ENCODE measurements around the gene LSAMP. TPM values are rescaled to one million over a fixed set of nuclear protein-coding genes. Genes with fewer than 3 reads are reported as not detected.
"Not testable (repeated sequence)": the region's sequence is repeated elsewhere in the genome, so short reads cannot be mapped to it uniquely, and the experiment has no call there.

Gene LSAMP
- total RNA-seq, 1 donor from 2014 or later: 0.48 TPM

- no peak for DNase-seq (ENCODE audit: low spot score)
- intact Hi-C loops (cut with DNase I): no loop called here
Measured at GRCh38 chr3:116260491-116260890, 184.8 kb downstream of the LSAMP start.

GRCh38 chr3:116259984-116260383 lies 185.3 kb downstream of the LSAMP start:
- no peak for DNase-seq (ENCODE audit: low spot score)
- intact Hi-C loops (cut with DNase I): no loop called here

DNA sequence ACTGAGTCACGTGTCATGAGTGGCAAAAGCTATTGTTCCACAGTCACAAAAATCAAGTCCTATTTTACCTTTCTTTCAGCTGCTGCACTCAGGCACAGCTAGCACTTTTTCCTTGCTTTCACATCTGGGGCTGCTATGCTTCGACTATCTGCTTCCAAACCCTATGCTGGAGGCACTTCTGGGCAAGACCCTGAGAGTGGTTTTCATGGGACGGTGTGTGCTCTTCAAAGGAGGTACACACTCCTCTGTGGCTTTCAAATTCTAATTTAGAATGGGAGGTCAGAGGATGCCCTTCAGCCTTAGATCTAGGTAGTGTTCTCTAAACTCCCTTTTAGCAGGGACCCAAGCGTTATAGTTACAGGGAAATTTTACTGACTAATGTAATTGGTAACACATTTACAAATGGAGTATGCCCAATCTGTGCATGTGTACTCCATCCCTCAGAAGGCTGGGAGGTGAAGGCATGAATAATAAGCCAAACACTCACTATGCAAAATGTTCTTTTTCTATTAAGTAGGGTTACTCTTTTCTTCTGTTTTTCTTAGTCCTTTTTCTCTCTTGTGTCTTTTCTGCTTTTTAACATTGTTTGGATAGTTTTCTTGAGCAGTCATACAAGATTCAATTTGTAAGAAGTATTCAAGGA lies 188.3 kb downstream of the LSAMP start:
- no peak for DNase-seq (ENCODE audit: low spot score)
- intact Hi-C loops (cut with DNase I): no loop called here

- intact Hi-C loops (cut with DNase I): no loop called here
- no peak for DNase-seq (ENCODE audit: low spot score)
Measured at GRCh38 chr3:116254541-116254940, 190.7 kb downstream of the LSAMP start.

DNA sequence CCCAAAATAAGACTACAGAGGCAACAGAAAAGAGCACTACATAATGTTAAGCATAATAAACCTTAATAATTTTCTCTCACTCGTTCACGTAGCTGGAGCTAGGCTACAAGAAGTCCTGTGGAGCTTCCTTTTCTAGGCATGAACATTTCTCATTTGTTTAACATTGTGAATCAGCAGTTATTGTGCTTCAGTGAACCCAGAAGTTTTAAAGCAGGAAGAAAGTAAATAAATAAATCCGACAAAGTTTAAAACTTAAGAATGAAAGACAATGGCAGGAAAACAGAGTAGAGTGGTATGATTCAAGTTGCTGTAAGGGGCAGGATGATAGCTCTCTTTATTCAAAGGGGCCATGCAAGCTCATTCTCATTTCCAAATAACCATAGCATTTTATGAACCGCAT lies 191.8 kb downstream of the LSAMP start:
- intact Hi-C loops (cut with DNase I): no loop called here
- DNase-seq (ENCODE audit: low spot score): no peak

- intact Hi-C loops (cut with DNase I): no loop called here
- no peak for DNase-seq (ENCODE audit: low spot score)
Measured at GRCh38 chr3:116247605-116248004, 197.7 kb downstream of the LSAMP start.

DNA sequence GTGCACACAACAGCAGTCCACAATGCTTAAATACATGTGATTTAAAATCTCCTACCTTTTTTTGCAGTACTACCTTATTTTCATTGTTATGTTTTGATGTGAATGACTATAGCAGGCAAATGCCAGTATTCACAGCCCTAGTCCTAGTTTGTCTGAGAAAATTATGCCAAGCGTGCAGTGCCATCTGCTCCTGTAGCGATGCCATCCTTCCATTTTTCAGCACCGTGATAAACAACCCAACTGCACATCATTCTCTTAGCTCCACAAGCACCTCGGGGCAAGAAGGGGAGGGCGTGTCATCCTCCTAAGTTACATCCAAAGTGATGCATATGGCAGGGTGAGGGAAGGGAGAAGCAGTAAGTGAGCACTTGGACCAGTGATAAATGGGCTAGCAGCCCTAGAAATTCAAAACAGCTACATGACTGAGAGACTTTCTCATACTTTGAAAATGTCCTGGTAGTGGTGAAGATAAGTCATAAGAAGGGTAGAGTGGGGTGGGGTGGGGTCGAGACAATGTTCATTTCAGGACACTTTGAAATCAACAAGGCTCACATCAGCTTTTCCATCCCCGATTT lies 198.8 kb downstream of the LSAMP start:
- no peak for DNase-seq (ENCODE audit: low spot score)
- intact Hi-C loops (cut with DNase I): no loop called here

DNA sequence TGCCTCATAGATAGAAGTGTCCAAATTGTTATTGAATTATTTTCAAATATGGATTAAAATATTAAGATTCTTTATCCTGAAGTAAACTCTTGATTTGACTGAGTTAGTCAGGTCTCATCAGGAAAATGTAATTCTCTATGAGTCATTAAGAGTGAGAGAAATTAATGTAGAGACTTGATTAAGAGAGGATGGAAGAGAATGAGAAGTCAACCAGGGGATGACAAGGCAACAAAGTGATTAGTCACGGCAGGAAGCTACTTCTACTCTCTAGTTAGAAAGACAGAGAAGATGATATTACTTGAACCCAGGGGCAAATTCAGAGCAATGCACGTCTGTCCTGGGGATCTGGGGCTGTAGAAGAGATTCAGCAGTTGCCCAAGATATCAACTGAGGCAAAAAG lies 202.5 kb downstream of the LSAMP start:
- intact Hi-C loops (cut with DNase I): no loop called here
- no peak for DNase-seq (ENCODE audit: low spot score)

- intact Hi-C loops (cut with DNase I): no loop called here
Measured at GRCh38 chr3:116241677-116242076, 203.6 kb downstream of the LSAMP start.

GRCh38 chr3:116240261-116240660 lies 205.0 kb downstream of the LSAMP start:
- no peak for DNase-seq (ENCODE audit: low spot score)
- intact Hi-C loops (cut with DNase I): no loop called here

More at GRCh38 chr3:116241677-116242076, 203.6 kb downstream of the LSAMP start:
- DNase-seq (ENCODE audit: low spot score): no peak

DNA sequence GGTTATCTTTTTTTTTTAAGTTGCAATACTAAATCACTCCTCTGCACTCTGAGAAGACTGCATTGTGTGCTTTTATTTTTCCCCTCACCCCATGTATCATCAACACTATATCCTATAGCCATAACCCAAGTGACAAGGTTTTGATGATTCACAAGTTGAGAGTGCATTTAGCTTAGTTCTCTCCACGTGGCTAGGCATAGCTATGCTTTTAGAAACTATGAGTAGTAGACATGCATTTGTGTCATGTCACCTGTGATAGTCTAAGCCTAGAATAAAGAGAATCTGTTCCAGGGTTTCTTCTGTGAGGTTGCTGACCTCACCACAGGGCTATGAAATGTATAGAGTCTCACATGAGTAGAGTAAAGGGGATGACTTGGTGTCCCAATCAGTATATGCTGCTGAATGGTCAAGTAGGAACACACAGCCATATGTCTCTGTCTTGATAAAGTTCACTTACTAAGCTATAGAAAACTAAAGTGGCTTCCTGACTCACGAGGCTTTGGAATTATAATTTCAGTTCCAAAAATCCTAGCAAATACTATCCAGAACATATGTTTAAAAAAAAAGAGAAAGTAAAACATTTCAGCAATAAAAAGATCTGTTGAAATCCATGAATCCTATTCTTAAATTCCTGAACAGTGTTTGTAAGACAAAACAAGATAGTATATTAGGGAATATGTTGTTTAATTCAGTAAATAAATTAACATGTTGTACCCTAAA lies 206.3 kb downstream of the LSAMP start:
- intact Hi-C loops (cut with DNase I): no loop called here
- no peak for DNase-seq (ENCODE audit: low spot score)

GRCh38 chr3:116233711-116234357 lies 211.5 kb downstream of the LSAMP start:
- intact Hi-C loops (cut with DNase I): no loop called here
- no peak for DNase-seq (ENCODE audit: low spot score)

DNA sequence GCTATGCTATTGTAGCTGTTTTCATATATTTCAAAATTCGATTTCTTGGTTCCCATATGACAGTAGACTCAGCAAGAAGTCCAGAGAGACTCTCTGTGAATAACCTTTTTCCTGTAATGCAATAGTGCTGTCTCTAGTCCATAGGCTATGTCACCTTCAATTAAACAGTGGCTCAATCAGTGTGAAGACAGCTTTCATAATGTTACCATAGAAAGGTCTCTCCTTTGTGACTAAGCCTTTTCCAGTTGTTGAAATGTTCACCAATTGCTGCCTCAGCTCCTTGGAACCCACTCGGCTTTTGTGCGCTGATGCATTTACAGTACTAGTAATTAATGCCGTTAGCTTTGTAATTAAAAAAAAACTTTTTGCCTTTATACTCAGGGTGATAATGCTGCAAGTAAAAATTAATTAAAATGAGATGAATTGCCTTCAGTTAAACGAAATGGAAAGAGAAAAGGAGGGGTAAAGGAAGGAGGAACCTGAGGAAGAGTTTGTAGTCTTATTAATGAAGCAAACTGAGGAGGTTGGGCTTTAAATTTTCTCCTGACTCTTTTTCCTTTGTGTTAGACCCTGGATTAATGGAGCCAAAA lies 214.8 kb downstream of the LSAMP start:
- DNase-seq (ENCODE audit: low spot score): no peak
- intact Hi-C loops (cut with DNase I): no loop called here

DNA sequence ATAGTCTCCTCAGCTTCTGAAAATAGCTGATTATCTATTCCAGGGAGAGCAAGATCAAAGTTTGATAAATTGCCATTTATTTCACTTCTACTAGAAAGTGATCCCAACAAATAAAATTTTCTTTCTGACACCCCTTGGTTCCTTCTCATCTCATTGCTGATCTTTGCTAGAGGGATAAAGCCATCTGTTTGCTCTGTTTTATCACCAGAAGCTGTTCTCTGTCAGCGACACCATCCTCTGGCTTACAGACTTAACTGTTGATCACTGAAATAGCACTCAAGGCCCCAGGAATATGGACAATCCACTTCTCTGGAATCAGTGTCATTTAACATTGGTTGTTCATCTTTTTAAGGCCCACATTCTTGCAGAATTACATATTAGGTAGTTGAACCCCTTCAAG lies 219.0 kb downstream of the LSAMP start:
- DNase-seq (ENCODE audit: low spot score): no peak
- intact Hi-C loops (cut with DNase I): no loop called here

GRCh38 chr3:116216761-116217160 lies 228.5 kb downstream of the LSAMP start:
- no peak for DNase-seq (ENCODE audit: low spot score)
- intact Hi-C loops (cut with DNase I): no loop called here

DNA sequence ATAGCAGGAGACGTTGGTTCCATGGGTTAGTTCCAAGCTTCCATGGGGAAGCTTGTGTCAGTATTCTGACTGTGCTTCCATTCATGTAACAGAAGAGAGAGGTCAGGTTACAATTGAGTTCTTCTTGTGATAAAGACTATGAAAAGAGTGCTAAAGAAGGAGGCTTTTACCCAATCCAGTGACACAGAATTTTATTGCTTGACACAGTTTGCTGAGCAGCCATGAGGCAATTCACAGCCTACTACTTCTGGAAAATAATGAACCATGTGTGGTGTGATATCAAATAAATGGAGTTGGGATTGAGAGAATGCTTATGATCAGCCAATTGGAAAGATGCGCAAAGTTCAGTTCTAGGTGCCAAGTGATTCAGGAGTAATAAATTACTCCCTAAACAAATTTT lies 233.4 kb downstream of the LSAMP start:
- intact Hi-C loops (cut with DNase I): no loop called here
- no peak for DNase-seq (ENCODE audit: low spot score)

DNA sequence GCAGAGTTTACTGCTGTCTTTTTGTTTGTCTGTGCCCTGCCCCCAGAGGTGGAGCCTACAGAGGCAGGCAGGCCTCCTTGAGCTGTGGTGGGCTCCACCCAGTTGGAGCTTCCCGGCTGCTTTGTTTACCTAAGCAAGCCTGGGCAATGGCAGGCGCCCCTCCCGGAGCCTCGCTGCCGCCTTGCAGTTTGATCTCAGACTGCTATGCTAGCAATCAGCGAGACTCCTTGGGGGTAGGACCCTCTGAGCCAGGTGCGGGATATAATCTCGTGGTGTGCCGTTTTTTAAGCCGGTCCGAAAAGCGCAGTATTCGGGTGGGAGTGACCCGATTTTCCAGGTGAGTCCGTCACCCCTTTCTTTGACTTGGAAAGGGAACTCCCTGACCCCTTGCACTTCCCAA lies 236.5 kb downstream of the LSAMP start:
- intact Hi-C loops (cut with DNase I); DNase-seq (ENCODE audit: low spot score): not testable (repeated sequence)

DNA sequence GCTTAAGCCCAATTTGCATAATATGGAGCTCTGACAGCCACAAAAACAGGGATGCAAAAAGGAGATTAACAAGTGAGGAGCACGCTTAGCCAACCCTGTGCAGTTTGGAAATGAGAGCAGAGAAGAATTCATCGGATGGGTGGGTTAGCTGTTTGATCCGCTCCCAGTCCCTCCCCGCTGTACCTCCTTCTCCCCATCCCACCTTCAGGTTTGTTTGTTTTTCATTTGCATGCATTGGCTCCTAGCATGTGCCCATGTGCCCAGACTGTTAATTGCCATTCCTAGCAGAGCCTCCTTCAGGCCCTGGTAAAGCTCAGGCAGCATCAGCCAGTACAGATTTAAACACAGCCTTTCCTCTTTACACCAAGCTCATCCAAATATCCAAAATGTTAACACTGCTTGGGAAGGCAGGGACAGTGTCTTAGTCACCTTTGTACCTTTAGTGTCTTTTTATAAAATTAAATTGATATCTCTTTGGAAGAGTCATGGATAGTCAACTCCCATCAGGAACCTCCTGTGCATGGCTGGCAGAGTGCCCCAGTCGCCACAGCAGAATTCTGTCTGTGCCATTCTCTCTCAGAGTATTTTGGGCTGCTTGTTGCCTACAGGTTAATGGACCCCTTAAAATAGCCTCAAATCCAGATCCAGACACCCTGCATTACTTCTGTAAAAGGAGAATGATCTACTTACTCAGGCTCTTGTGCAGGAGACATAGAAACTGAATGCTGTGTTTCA lies 244.2 kb downstream of the LSAMP start:
- DNase-seq (ENCODE audit: low spot score): no peak
- intact Hi-C loops (cut with DNase I): no loop called here

- no peak for DNase-seq (ENCODE audit: low spot score)
- intact Hi-C loops (cut with DNase I): no loop called here
Measured at GRCh38 chr3:116199063-116199462, 246.2 kb downstream of the LSAMP start.

DNA sequence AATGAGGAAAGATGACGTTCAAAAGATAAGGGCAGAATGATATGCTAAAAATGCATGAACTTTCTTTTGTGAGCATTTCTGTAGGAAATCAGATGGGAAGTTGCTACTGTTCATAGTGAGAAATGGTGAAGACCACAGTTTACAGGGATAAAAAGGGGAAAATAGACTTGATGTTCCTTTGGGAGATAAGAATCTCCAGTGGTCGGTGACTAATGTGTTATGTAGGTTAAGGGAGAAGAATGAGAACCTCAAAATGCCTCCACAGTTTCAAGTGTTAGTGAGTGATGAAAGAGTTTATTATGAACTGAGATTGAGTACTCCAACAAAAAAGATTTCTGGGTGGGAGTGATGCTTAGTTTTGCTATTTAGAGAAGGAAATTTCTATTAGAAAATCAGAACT lies 247.2 kb downstream of the LSAMP start:
- intact Hi-C loops (cut with DNase I): no loop called here
- DNase-seq (ENCODE audit: low spot score): no peak

Data from cardiac septum (tissue), 1 donor.